Bone marrow (tissue), 2 donors: ENCODE data around the gene GRIK3.
"Not testable (repeated sequence)": the region's sequence is repeated elsewhere in the genome, so short reads cannot be mapped to it uniquely, and the experiment has no call there.

Source experiments
- DNase-seq, 2 donors: peaks; one replicate each; lab custom pipeline; 2025; lab: John Stamatoyannopoulos, UW

The GRIK3 gene

DNA sequence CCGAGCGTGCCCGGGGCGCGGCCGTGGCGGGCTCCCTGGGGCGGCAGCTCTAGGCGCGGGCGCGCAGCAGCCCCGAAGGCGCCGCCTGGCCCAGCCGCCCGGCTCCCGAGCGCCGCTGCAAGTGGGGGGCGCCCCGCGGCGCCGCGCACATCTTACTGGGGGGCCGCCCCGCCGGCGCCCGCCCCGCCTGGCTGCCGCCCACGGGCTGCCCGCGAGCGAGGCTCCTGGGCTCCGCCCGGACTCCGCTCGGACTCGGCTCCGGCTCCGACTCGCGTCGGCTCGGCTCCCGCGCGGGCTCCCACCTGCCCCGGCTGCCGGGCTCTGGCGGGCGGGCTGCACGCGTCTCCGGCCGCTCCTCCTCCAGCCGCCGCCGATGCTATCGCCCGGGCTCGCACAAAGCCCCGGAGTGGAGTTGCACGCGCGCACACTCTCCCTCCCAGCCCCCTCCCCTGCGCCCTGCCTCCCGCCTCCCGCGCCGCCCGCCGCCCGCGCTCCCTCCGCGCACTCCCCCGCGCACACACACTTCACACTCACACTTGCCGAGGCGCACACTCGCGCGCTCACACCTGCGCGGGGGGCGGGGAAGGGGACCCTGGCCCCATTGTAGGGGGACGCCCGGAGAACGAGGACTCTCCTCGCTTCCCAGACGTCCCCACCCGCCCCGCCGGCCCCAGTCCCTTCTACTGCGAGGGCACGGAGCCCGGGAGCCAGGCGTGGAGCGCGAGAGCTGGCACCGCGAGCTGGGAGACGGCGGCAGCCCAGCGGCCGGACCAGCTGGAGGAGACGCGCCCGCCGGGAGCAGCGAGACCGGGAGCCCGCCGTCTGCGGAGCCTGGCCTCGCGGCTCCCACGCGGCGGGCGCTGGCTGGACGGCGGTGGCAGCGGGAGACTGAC is at the start of gene GRIK3:
Gene GRIK3 (minus strand): TSS at position 395 of the 893 bp plus-strand sequence. CDS start 407 bp downstream, outside the sequence.
- no peak for DNase-seq

DNA sequence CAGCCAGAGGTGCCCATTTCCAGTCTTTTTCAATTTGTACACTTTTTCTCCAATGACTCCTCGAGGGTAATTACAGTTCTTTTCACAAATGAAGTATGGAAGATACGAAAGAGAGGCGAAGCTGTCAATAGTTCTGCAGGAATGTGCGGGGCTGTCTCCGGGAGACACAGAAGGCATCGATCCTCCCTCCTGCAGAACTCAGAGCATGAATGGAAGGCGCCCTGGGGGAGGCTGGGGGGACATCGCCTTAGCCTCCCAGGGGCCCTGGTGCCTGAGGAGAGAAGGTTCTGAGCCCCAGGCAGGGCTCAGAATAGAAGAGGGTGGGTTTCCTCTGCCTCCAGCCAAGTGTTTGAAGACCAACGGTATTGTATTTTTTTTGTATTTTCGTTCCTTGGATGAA is 49.7 kb upstream of the GRIK3 start:
- DNase-seq, result no peak

DNA sequence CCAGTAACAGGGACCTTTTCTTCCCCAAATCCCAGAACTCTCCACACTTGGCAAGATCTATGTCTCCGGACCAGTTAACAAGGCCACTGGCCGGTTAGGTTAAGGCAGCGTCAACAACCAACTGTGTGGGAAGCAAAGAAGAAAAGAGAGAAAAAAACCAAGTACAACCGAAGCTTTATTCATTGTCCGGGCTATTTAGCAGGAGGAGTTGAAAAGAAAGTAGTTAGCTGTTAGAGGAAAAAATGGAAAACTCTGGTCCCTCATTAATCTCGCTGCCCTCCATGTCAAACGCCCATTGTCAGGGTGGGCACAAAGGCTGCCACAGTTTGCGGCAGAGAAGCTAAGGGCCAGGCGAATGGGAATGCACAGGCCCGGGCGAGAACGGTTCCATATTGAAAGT is 49.3 kb upstream of the GRIK3 start:
- DNase-seq, result no peak

DNA sequence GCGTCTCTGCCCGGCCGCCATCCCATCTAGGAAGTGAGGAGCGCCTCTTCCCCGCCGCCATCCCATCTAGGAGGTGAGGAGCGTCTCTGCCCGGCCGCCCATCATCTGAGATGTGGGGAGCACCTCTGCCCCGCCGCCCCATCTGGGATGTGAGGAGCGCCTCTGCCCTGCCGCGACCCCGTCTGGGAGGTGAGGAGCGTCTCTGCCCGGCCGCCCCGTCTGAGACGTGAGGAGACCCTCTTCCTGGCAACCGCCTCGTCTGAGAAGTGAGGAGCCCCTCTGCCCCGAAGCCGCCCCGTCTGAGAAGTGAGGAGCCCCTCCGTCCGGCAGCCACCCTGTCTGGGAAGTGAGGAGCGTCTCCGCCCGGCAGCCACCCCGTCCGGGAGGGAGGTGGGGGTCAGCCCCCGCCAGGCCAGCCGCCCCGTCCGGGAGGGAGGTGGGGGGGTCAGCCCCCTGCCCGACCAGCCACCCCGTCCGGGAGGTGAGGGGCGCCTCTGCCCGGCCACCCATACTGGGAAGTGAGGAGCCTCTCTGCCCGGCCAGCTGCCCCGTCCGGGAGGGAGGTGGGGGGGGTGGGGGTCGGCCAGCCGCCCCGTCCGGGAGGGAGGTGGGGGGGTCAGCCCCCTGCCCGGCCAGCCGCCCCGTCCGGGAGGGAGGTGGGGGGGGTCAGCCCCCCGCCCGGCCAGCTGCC is 46.1 kb upstream of the GRIK3 start:
- not testable (repeated sequence) for DNase-seq

DNA sequence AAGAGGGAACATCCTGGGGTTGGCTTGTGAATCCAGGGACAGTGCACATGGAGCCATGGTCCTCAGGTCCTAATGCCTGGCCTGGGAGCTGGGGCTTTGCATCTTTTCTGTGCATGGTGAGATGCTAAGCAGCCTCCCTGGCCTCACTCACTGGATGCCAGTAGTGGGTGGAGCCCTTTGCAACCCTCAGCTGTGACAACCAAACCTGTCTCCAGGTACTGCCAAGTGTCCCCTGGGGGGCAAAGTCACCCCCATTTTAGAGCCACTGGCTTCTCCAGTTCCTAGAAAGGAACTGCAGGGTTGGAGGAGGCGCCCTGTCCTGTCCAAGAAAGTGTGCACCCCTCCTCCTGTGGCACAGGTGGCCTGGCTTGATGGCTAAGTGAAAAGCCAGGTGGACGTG is 44.6 kb upstream of the GRIK3 start:
- no peak for DNase-seq

DNA sequence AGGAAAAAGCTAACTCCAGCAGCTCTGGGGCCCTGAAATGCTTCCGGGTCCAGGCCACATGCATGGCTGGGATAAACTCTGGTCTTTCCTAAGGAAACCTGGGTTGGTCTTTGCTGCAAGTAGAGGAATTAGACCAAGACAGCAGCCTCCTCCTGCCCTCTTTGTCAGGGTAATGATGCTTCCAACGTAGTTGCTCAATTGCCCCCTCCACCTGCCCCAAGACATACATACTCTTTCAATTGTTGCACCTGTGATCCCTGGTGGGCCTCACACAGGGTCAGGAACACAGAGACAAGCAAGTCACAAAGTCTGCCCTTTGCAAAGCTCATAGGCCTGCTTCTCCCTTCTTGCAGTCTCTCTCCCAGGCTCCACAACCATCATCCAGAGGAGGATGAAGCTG is 41.9 kb upstream of the GRIK3 start:
- no peak for DNase-seq

DNA sequence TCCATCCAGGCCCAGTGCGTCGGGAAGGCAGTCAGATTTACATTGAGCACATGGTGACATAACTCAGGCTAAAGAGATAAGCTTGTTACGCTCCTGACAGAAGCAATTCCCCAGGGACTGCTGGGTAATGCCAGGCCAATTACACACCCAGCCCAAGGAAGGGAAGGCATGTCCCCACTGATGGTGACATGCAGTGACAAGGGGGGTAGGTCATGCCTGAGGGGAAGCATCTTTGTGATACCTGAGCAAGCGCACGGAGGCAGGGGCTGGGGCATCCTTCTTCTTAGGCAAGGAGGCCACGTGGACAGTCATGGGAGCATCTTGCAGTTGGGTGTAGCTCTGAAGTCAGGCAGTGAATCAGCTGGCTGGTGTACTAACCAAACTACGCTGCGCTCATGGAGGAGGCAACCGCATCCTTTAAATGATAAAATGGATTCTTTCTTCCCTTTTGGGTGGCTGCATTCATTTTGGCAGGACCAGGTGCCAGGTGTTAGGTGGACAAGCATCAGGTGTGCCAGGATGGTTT is 39.6 kb upstream of the GRIK3 start:
- no peak for DNase-seq

DNA sequence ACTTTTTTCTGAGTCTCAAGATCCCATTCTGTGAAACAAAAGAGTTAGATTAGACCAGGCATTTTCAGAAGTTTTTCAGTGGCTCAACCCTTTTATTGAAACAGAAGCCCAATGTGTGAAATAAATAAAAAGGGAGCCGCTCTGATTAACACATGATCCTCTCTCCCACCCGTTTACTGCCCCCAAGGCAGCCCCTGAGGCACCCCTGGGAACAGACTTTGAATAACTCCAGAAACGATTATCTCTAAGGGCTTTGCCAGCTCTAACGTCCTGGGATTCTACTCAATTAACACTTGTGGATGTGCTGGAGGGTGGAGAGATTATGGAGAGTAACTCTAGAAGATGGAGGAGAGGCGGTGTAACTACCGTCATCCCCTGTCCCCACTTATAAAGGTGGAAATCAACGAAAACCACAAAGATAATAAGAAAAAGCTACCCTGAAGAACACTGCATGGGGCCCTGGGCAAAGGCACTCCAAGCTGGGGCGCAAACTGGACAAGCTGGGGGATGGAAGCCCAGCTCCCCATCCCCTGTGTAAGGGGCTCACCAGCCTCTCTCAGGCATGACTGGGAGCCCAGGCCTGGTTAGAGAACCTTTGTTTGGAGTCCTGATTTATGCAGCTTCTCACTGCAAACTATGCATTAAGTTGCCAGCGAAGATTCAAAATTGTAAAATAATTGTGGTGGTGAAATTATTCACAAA is 39.0 kb upstream of the GRIK3 start:
- no peak for DNase-seq

DNA sequence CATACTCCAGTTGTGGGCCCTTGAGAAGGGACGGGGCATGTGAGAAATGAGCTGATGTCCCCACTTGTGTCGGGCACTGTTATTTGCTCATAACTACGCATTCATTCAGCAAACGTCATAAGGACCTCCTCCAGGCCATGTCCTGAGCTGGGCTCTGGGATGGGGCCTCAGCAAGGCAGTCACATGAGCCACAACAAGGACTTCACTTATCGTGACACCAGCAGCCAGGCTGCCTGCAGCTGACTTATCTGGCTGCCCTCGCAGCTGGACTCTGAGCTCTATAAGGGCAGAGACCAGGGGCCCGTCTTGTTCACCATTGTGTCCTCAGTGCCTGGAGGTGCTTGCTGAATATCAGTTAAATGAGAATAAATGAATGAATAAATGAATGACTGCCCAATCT is 37.5 kb upstream of the GRIK3 start:
- no peak for DNase-seq

DNA sequence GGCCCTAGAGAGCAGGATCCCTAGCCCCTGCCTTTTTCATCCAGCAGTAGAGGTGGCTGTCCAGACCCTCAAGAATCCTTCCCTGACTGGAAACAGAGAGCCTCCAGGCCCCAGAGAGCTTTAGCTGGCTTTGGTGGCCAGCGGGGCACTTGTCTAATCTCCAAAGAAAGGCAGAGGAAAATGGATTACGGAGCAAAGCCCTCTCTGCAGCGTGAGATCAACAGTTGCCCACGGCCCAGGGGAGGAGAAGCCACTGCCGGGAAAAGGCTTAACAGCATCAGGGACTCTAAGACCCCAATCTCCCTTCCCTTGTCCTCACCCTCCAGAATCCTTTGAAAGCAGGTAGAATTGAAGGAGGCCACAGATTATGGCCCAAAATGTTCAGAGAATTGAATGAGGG is 35.8 kb upstream of the GRIK3 start:
- DNase-seq, result no peak

DNA sequence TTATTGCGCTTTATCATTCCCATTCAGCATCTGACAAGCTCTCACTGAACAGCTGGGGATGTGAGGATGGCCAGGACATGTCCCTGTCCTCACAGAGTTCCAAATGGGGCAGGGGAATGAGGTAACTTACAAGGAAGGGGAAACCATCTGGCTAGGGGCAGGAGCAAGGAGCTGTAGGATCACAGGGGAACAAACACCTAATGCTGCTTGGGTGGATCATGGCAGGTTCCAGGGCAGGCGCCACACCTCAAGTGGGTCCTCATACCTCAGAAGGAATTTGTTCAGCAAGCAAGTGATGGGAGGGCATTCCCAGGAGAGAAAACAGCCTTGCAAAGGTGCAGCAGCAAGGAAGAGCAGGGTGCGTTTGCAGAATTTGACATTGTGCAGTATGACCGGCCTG is 35.1 kb upstream of the GRIK3 start:
- no peak for DNase-seq

DNA sequence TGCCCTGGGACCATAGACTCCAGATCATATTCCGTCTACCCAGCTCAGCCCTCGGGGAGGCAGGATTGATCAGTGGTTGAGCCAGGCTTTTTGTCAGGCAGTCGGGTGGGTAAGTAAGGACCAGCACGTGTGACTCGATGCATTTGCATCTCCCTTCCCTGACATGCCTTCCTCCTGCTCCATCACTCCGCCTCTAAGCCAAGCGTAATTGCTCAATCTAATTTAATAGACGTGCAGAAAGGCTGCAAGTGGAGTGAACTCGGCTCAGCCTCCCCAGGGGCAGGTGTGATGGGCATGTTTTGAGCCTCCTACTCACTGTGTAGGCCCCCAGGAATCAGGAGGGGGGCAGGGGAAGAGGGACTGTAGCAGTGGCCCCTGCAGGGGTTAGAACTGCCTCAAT is 34.6 kb upstream of the GRIK3 start:
- DNase-seq, result no peak

DNA sequence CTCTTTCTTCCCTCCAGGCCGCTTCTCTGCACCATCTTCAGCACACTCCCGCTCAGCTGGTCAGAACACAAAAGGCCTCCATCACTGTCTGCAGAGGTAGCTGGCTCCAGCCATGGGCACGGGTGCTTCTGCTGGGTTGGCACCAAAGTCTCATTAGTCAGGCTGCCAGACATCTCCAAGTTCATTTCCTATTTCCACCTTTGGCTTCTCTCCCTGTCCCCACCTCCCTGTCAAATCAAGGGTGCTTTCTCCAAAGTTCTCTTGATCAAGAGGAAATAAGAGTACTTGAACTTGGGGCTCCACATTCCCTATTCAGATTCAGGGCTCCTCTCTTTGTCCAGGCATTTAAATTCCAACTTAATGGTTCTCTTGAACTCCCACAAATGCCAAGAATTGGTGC is 33.9 kb upstream of the GRIK3 start:
- DNase-seq, result no peak

DNA sequence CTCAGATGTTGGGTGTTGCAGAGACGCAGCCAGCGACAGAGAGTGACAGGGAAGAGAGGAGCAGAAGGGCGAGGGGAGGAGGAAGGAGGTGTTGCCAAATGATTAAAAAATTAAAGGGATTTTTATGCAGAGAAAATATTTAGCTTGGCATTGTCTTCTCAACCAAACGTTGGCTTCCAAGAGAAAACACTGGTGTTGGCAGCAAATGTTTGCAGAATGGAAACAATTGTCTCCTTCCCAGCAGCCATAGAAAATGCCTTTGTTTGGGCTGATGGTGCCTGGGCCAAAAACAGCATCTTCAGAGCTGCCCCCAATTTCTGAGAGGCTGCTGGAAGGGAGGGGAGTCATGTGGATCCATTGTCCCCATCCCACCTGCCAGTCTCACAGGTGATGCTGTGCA is 29.7 kb upstream of the GRIK3 start:
- no peak for DNase-seq

DNA sequence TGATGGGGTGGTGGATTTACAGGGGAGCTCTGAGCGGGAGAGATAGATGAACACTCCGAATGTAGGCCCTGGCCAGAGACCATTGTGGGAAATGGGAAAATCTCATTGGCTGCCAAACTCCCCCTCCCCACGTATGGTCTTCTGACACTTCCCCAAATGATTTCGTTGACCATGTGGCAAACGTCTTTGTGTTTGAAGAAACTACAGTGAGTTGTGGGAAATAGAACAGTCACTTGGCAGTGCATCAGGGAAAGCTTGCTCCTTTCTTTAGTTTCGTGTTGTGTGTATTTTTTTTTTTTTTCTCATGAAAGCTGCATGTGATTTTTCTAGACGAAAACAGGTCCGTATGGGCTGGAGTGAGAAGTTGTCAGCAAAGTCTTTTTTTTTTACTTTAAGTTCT is 25.0 kb upstream of the GRIK3 start:
- no peak for DNase-seq

DNA sequence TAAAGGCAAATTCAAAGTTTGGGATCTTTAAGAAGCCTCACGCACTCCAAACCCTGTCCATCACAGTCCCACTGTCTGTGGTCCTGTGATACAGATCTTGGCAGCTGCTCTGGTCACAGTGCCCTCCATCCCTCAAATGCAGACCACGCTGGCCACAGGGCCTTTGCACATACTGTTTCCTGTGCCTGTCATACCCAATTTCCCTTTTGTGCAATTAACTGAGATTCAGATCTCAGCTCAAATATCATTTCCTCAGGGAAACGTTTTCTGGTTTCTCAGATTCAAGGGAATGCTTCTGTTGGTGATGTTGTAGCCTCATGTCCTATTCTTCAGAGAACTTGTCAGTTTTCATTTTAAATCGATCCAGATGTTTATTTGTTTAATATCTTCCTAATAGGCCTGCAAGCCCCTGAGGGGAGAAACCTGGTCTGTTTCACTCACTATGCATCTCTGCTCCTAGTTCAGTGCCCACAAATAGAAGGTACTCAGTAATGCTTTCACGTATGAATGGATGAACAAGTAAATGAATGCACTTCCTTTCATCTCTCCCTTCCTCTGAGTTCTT is 24.2 kb upstream of the GRIK3 start:
- no peak for DNase-seq

DNA sequence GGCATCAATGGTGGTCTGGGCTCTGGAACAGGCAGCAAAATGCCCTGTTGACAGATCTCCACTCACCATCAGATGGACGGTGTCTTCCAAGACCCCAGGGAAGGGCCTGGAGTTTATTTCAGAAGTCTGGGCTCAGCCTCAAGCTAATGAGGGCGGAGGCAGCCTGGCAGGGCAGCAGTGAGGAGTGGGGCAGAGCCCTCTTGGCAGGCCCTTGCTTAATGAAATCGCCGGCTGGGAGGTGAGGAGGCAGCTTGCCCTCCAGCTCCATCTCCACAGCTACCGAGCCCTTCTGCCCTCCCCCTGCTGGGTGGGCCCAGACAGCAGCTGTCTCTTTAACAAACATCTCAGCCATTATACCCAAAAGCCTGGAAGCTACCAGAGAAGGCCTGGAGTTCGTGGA is 22.0 kb upstream of the GRIK3 start:
- no peak for DNase-seq

DNA sequence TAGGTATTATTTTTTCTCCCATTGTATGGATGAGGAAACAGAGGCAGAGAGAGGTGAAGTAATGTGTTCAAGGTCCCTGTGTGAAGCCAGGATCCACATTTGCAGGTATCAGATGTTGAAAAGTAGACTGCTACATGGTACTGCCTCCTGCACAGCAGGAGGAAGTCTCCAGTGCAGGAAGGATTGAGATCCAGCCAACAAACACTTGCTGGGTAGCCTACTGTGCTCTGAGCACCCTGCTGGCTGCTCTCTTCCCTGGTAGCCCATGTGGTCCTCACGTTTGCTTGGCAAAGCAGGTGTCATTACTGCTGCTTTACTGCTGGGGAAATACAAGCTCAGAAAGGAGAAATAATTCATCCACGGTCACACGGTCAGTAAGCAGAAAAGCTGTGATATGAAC is 21.3 kb upstream of the GRIK3 start:
- DNase-seq, result no peak

DNA sequence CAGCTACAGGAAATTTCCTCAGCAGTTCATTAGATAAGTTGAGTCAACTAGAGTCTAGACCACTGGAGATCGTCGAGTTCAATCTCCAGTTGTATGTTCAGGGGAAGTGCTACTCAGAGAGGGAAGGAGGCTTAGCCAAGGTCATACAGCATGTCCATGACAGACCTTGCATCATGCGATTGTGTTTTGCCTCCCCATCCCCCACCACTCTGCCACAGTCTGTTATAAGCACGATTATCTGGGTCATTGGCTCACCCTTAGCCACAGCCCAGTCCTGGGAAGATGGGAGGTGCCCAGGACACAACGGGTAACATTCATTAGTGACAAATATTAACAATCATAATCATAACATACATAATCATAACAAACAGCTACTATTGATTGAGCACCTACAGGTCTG is 18.9 kb upstream of the GRIK3 start:
- no peak for DNase-seq

DNA sequence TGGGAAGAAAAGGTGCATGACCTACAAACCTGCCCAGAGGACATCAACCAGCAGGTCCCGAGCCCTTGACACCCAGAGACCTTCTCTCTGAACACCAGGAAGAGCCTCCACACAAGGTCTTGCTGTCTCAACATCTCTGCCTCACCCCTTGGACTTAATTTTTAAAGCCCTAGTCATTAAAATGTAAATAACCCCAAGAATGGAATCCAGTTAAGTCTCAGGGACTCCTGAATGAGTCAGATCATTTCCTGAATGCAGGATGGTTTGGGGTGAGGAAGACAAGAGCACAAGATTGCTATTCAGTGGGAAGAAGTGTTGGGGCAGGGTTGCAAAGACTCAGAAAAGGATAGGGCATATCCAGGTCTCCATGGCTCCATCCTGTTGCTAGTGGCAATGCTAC is 17.8 kb upstream of the GRIK3 start:
- no peak for DNase-seq

DNA sequence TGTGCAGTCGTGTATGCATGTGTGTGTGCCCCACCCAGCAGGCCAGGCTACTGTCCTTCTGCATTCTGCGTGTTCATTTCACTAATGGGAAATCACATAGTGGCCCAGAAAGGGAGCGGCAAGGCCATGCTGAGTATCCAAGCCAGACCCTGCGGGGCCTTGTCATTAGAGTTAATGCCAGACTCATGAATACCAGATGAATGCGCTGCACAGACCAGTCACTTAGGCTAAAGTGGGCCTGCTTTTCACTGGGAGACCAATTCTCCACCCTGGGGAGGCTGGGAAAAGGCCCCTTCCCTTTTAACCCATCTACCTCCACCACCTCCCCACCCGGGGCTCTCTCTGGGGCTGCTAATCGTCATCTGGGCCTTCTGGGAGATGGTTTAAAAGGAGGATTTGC is 17.0 kb upstream of the GRIK3 start:
- no peak for DNase-seq

DNA sequence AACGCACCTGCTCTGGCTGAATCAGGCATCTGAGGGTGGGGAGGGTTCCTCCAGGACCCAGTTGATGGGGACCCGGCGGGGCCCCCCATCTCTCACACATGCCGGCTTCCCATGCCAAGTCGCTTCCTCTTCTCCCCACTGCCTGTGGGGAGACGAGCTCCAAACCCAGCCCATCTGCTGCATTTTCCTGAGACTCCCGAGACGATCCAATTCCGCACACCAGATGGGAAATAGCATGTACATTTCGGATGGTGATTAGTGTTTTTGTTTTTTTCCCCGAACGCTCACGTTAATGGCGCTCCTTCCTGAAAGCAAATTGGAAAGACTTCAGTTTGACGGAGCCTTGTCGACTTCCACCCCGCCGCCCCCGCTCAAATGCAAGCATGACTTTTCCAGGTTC is 13.2 kb upstream of the GRIK3 start:
- DNase-seq, result no peak
